GM12878 (cell line): Measurements from ENCODE around the gene LRRC45. TPM values are rescaled to one million over a fixed set of nuclear protein-coding genes. Genes with fewer than 3 reads are reported as not detected.

ENCODE experiments used
- ATF7 ChIP-seq: fragments of 450-650 bp; IDR thresholded peaks from 2 replicates; pipeline ENCODE4 v1.6.1; 2016; ENCODE audit warnings: low read depth, mild to moderate bottlenecking
- ESRRA ChIP-seq: IDR thresholded peaks from 2 replicates; pipeline ENCODE4 v1.6.1; 2012; ENCODE audit warnings: mild to moderate bottlenecking, low read length, improper control_type of control experiment
- HSF1 ChIP-seq: fragments of 150-350 bp; IDR thresholded peaks from 2 replicates; pipeline ENCODE4 v1.6.1; 2014; ENCODE audit warnings: mild to moderate bottlenecking, low read depth, low read length
- RBBP5 ChIP-seq: fragments of 200-600 bp; sonication (generic); conservative IDR thresholded peaks from 2 replicates; pipeline ENCODE4 v1.6.1; 2016
- ZBTB33 ChIP-seq: fragments of 450-650 bp; IDR thresholded peaks from 2 replicates; pipeline ENCODE4 v1.6.1; 2017; ENCODE audit warnings: mild to moderate bottlenecking
- ZBTB4 ChIP-seq: fragments of 450-650 bp; formaldehyde crosslinking; IDR thresholded peaks from 2 replicates; pipeline ENCODE4 v1.4.0; 2022; ENCODE audit warnings: mild to moderate bottlenecking, moderate library complexity
- polyA plus RNA-seq, 11 experiments: library from polyadenylated mRNA; depleted of rRNA in 4 of 11; unstranded in 6 of 11; stranded (reverse) in 5 of 11; fragments of >200 nt; fragmentation: Nextera tagmentation in 4 of 11; fragmentation: Illumina TruSeq in 1 of 11; extraction: Ambion mirVana in 4 of 11; extraction: Trizol in 1 of 11; gene quantifications; 1 replicate in 1 of 11; 2 replicates in 10 of 11; pipeline versions ENCODE4 v1.2.1 to v1.2.3, GENCODE V29; 2011 to 2016; ENCODE audit warnings: inconsistent platforms in 2 of 11, missing spikeins in 2 of 11, low read depth in 1 of 11
- total RNA-seq, 4 experiments: library from RNA; depleted of rRNA in 3 of 4; stranded (reverse); fragments of >200 nt in 3 of 4; fragmentation: Illumina TruSeq in 1 of 4; extraction: Trizol in 1 of 4; gene quantifications; 2 replicates each; pipeline versions ENCODE4 v1.2.1 to v1.2.3, GENCODE V29; 2013 to 2021

Gene LRRC45
- total and polyA plus RNA-seq, 10 of the 15 experiments (the other 5 are each of a cell fraction or from before 2014, with no cell fraction given) = 0.03 to 27.7 (median 10.4) TPM

GRCh38 chr17:82047914-82048570 is 24.9 kb downstream of the LRRC45 start (continued):
- no peak for TF ChIP-seq ZBTB4 (CRISPR knock-in tag)
- TF ChIP-seq HSF1 = no peak
- TF ChIP-seq ATF7 = no peak
- no peak for TF ChIP-seq ESRRA
- TF ChIP-seq RBBP5 = no peak
- TF ChIP-seq ZBTB33 = no peak
